Measurements from ENCODE around the gene NCOR1. TPM values are rescaled to one million over a fixed set of nuclear protein-coding genes. Genes with fewer than 3 reads are reported as not detected.
"Not testable (repeated sequence)": the region's sequence is repeated elsewhere in the genome, so short reads cannot be mapped to it uniquely, and the experiment has no call there.

The NCOR1 gene
- polyA plus RNA-seq, 1 experiment, result 109 TPM

DNA sequence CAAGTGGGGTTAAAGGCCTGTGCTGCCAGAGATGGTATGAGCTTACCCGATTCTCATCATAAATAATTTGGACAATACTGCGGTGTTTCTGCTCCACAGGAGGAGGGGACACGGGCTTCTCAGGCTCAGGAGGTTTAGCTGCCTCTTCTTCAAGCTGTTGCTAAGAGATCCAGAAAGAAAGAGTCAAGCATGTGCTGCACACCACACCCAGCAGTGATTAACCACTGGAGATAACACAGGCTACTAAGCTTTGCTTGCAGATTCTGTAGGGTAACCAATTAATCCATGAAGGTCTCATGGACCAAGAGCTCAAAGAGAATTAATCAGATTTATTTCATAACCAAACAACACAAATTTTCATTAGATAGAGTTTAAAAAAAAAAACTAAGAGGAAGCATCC, 56.6 kb downstream of the NCOR1 start:
- no peak for DNase-seq (ENCODE audit: low read depth)
- CTCF ChIA-PET, result no interaction called here
- Histone ChIP-seq H3K4me3 (ENCODE audit: low read depth, low read length) (no peak overlapping the region), H3K36me3 (ENCODE audit: control insufficient read depth, insufficient read depth, low read length) (peaks cover 1% of the 10 kb centered on the region; the same call in 1 of the 2 replicates), H3K27me3 (ENCODE audit: control insufficient read depth, insufficient read depth, low read length) (no peaks in the 10 kb centered on the region)
- POLR2A ChIA-PET, result no interaction called here
- TF ChIP-seq, protein P1, sequence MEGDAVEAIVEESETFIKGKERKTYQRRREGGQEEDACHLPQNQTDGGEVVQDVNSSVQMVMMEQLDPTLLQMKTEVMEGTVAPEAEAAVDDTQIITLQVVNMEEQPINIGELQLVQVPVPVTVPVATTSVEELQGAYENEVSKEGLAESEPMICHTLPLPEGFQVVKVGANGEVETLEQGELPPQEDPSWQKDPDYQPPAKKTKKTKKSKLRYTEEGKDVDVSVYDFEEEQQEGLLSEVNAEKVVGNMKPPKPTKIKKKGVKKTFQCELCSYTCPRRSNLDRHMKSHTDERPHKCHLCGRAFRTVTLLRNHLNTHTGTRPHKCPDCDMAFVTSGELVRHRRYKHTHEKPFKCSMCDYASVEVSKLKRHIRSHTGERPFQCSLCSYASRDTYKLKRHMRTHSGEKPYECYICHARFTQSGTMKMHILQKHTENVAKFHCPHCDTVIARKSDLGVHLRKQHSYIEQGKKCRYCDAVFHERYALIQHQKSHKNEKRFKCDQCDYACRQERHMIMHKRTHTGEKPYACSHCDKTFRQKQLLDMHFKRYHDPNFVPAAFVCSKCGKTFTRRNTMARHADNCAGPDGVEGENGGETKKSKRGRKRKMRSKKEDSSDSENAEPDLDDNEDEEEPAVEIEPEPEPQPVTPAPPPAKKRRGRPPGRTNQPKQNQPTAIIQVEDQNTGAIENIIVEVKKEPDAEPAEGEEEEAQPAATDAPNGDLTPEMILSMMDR (IDR thresholded peaks at IDR 0.05; ENCODE audit: insufficient read depth, low read depth, low read length), result no peak

GRCh38 chr17:16155536-16155935, 59.8 kb downstream of the NCOR1 start:
- DNase-seq (ENCODE audit: low read depth), result no peak
- ChIA-PET POLR2A (no interaction called here), CTCF (no interaction called here)
- TF ChIP-seq, protein P1 (IDR thresholded peaks at IDR 0.05; ENCODE audit: insufficient read depth, low read depth, low read length), result no peak
- H3K4me3 ChIP-seq (ENCODE audit: low read depth, low read length), result no peak overlapping the region
- H3K27me3 ChIP-seq (ENCODE audit: control insufficient read depth, insufficient read depth, low read length), result no peaks in the 10 kb centered on the region
- peaks cover 2% of the 10 kb centered on the region; the same call in 1 of the 2 replicates for H3K36me3 ChIP-seq (ENCODE audit: control insufficient read depth, insufficient read depth, low read length)

DNA sequence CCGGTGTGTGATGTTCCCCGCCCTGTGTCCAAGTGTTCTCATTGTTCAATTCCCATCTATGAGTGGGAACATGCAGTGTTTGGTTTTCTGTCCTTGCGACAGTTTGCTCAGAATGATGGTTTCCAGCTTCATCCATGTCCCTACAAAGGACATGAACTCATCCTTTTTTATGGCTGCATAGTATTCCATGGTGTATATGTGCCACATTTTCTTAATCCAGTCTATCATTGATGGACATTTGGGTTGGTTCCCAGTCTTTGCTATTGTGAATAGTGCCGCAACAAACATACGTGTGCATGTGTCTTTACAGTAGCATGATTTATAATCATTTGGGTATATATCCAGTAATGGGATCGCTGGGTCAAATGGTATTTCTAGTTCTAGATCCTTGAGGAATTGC, 63.0 kb downstream of the NCOR1 start:
- H3K27me3 ChIP-seq (ENCODE audit: control insufficient read depth, insufficient read depth, low read length); POLR2A ChIA-PET; H3K36me3 ChIP-seq (ENCODE audit: control insufficient read depth, insufficient read depth, low read length); DNase-seq (ENCODE audit: low read depth); H3K4me3 ChIP-seq (ENCODE audit: low read depth, low read length): not testable (repeated sequence)
- CTCF ChIA-PET, result interaction anchor here (1.0 kb wide), 1 partner anchor 8 kb away, joined by 3 read pairs; no protein-coding TSS in a partner anchor

DNA sequence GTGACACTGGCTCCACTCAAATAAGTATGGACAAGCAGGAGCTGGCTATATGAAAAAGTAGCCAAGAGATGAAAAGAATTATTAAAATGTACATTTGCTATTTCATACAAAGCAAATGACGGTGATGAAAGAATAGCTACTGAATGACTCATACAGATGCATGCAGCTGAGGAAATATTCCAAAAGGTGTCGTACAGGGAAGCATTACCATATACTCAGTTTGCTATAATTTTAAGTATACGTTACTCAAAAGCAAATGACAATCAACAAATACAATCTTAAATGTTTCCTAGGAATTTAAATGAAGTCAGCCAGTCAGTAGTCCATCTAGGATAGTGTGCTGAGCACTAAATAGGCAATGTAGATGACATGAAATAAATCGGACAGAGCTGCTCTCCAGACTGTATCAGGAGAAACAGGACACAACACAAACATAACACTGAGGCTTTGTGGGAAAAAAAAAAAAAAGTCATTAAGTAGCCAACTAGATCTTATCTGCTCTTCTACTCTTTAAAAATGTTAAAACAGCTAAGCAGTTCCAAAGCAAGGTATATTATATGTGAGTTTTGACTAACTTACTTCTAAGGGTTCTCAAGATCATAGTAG, 65.0 kb downstream of the NCOR1 start:
- CTCF ChIA-PET, result interaction anchor here (0.9 kb wide), 1 partner anchor 25 kb away, joined by 3 read pairs; no protein-coding TSS in a partner anchor
- Histone ChIP-seq H3K36me3 (ENCODE audit: control insufficient read depth, insufficient read depth, low read length) (peaks cover 5% of the 10 kb centered on the region; the same call in 1 of the 2 replicates), H3K4me3 (ENCODE audit: low read depth, low read length) (no peak overlapping the region), H3K27me3 (ENCODE audit: control insufficient read depth, insufficient read depth, low read length) (no peaks in the 10 kb centered on the region)
- POLR2A ChIA-PET, result no interaction called here
- TF ChIP-seq, protein P1 (IDR thresholded peaks at IDR 0.05; ENCODE audit: insufficient read depth, low read depth, low read length), result no peak
- no peak for DNase-seq (ENCODE audit: low read depth)

DNA sequence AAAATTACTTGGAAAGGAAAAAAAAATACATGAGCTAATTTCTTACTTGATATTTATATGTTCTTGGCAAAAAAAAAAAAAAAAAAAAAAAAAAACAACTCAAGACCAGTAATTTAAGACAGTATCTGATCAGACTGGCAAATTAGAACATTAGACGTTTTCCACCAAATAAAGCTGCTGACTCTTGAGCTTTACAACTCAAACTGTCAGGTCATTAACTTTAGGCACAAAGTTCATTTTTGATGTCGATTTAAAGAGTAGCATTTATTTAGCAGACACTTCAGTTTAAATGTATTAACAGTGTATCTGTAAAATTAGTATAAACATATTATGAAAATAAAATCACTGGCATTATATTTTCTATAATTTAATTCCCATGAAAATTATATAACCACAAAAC, 66.7 kb downstream of the NCOR1 start:
- H3K27me3 ChIP-seq (ENCODE audit: control insufficient read depth, insufficient read depth, low read length), result no peaks in the 10 kb centered on the region
- CTCF ChIA-PET, result interaction anchor here (0.6 kb wide), 1 partner anchor 12 kb away, joined by 3 read pairs; no protein-coding TSS in a partner anchor
- no peak overlapping the region for H3K4me3 ChIP-seq (ENCODE audit: low read depth, low read length)
- H3K36me3 ChIP-seq (ENCODE audit: control insufficient read depth, insufficient read depth, low read length), result peaks cover 9% of the 10 kb centered on the region; the same call in 1 of the 2 replicates
- TF ChIP-seq, protein P1 (IDR thresholded peaks at IDR 0.05; ENCODE audit: insufficient read depth, low read depth, low read length), result no peak
- POLR2A ChIA-PET, result interaction anchor here (0.5 kb wide), 1 partner anchor 232 kb away, joined by 3 read pairs; no protein-coding TSS in a partner anchor
- no peak for DNase-seq (ENCODE audit: low read depth)

GRCh38 chr17:16145319-16145890, 69.9 kb downstream of the NCOR1 start:
- CTCF ChIA-PET, result interaction anchor here (1.1 kb wide), 1 partner anchor 218 kb away, joined by 3 read pairs; no protein-coding TSS in a partner anchor
- POLR2A ChIA-PET; DNase-seq (ENCODE audit: low read depth); H3K27me3 ChIP-seq (ENCODE audit: control insufficient read depth, insufficient read depth, low read length); H3K4me3 ChIP-seq (ENCODE audit: low read depth, low read length): not testable (repeated sequence)
- H3K36me3 ChIP-seq (ENCODE audit: control insufficient read depth, insufficient read depth, low read length), result peaks cover 10% of the 10 kb centered on the region; the same call in 1 of the 2 replicates

Data from BJ (cell line).